Effector memory CD8-positive, alpha-beta T cell (primary cell): Measurements from ENCODE around the gene CCL8.

Experiments used
- ATAC-seq: fragments of 150-1000 bp; cut with Tn5 transposase; replicated peaks from 2 replicates; pipeline ENCODE4 v1.10.0; 2021; ENCODE audit warnings: mild to moderate bottlenecking, moderate library complexity
- DNase-seq, 3 experiments: peaks; one replicate each; pipeline ENCODE4 v3.0.0; 2021
- H3K27ac Mint-ChIP-seq, 2 donors: one replicate each; pipeline ENCODE4 v1.8.0; 2022; ENCODE audit warnings: mild to moderate bottlenecking in 2 of 2, mixed read lengths in 2 of 2, moderate library complexity in 2 of 2
- H3K27me3 Mint-ChIP-seq, 2 donors: one replicate each; pipeline ENCODE4 v1.8.0; 2022; ENCODE audit warnings: mixed read lengths in 2 of 2
- H3K36me3 Mint-ChIP-seq: one replicate; pipeline ENCODE4 v1.8.0; 2022; ENCODE audit warnings: mild to moderate bottlenecking, moderate library complexity, mixed read lengths; ENCODE audit not compliant: insufficient read depth
- H3K4me1 Mint-ChIP-seq, 2 donors: one replicate each; pipeline ENCODE4 v1.8.0; 2022; ENCODE audit warnings: low read depth in 2 of 2, mixed read lengths in 2 of 2
- H3K4me3 Mint-ChIP-seq, 2 donors: one replicate each; pipeline ENCODE4 v1.8.0; 2022; ENCODE audit warnings: mild to moderate bottlenecking in 2 of 2, mixed read lengths in 2 of 2, moderate library complexity in 2 of 2
- H3K9me3 Mint-ChIP-seq, 2 donors: one replicate each; pipeline ENCODE4 v1.8.0; 2022; ENCODE audit warnings: mixed read lengths in 2 of 2

CCL8 gene

GRCh38 chr17:34365340-34365739, 46.1 kb downstream of the CCL8 start:
- Mint-ChIP-seq H3K4me3 (no peak overlapping the region), H3K36me3 (no peaks in the 10 kb centered on the region), H3K4me1 (no peaks in the 10 kb centered on the region), H3K27ac (no peak overlapping the region), H3K9me3 (no peaks in the 10 kb centered on the region), H3K27me3 (peaks cover 20 to 42% of the 10 kb centered on the region in 2 donors)
- no peak for DNase-seq
- no peak for ATAC-seq

DNA sequence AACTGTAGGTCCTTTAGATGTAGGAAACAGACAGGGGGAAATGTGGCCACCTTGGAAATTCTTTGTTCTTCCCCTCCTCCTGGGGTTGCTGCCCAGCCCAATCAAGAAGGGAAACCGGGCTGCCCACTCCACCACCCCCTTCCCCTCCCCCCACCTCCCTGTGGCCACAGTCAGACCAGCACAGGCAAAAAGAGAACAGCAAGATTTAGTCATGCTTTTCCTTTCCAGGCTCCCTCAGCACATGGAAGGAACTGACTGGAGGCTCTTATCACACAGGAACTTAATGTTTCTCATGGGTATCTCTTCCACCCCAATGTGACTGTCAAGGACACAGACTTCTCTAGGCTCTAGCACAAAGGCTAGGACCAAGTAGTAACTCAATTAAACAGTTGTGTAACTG, 46.8 kb downstream of the CCL8 start:
- H3K4me3 Mint-ChIP-seq = no peak overlapping the region
- no peaks in the 10 kb centered on the region for H3K4me1 Mint-ChIP-seq
- DNase-seq (no peak), ATAC-seq (no peak)
- H3K27me3 Mint-ChIP-seq = peaks cover 20 to 42% of the 10 kb centered on the region in 2 donors
- H3K36me3 Mint-ChIP-seq = no peaks in the 10 kb centered on the region
- no peak overlapping the region for H3K27ac Mint-ChIP-seq
- no peaks in the 10 kb centered on the region for H3K9me3 Mint-ChIP-seq

GRCh38 chr17:34366529-34367107, 47.4 kb downstream of the CCL8 start:
- no peaks in the 10 kb centered on the region for H3K9me3 Mint-ChIP-seq
- ATAC-seq = no peak
- no peak overlapping the region for H3K27ac Mint-ChIP-seq
- H3K4me1 Mint-ChIP-seq = no peaks in the 10 kb centered on the region
- no peak overlapping the region for H3K4me3 Mint-ChIP-seq
- H3K27me3 Mint-ChIP-seq = peaks cover 20 to 36% of the 10 kb centered on the region in 2 donors
- H3K36me3 Mint-ChIP-seq = no peaks in the 10 kb centered on the region
- DNase-seq = no peak

DNA sequence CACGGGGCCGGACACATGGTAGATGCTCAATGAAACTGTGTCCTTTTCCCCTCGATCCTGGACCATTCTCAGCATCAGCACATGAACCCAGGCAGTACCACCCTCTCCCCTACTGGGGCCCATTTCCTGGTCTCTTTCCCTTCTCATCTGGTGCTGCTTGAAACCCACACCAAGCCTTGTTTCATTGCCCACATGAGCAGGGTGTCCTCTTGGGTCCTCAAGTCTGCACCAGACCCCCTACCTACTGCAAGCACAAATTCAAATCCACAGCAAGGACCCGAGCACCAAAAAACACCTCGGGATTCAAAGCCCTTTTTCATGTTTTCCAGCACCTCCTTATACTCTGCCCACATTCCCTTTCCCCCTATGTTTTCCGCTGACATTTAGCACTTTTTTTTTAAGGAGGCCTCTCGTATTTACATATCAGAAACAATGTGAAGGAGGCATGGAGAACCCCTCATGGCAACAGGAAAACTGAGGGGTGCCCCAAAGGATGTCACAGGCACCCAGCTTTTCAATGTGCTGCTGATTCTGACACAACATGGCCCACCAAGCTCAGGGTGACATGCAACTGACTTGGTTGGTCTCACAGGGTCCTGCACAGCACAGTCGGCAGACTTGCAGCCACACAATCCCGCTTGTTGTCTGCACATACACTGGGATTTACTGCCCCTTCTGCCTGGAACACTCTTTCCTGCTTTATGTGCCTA, 48.4 kb downstream of the CCL8 start:
- no peak overlapping the region for H3K4me3 Mint-ChIP-seq
- no peaks in the 10 kb centered on the region for H3K4me1 Mint-ChIP-seq
- DNase-seq = no peak
- H3K36me3 Mint-ChIP-seq = no peaks in the 10 kb centered on the region
- no peak for ATAC-seq
- no peaks in the 10 kb centered on the region for H3K9me3 Mint-ChIP-seq
- H3K27ac Mint-ChIP-seq = no peak overlapping the region
- H3K27me3 Mint-ChIP-seq = peaks cover 15 to 25% of the 10 kb centered on the region in 2 donors

- no peak overlapping the region for H3K27ac Mint-ChIP-seq
- no peaks in the 10 kb centered on the region for H3K36me3 Mint-ChIP-seq
- no peaks in the 10 kb centered on the region for H3K4me1 Mint-ChIP-seq
- H3K9me3 Mint-ChIP-seq = no peaks in the 10 kb centered on the region
- DNase-seq (no peak), ATAC-seq (no peak)
- no peak overlapping the region for H3K4me3 Mint-ChIP-seq
- peaks cover 10 to 22% of the 10 kb centered on the region in 2 donors for H3K27me3 Mint-ChIP-seq
Measured at GRCh38 chr17:34368196-34368945, 49.1 kb downstream of the CCL8 start.

- no peak for DNase-seq
- no peak overlapping the region for H3K27ac Mint-ChIP-seq
- no peaks in the 10 kb centered on the region for H3K9me3 Mint-ChIP-seq
- H3K36me3 Mint-ChIP-seq = no peaks in the 10 kb centered on the region
- ATAC-seq = no peak
- H3K27me3 Mint-ChIP-seq = peaks cover 10 to 22% of the 10 kb centered on the region in 2 donors
- no peak overlapping the region for H3K4me3 Mint-ChIP-seq
- no peaks in the 10 kb centered on the region for H3K4me1 Mint-ChIP-seq
Measured at GRCh38 chr17:34368946-34369500, 49.8 kb downstream of the CCL8 start.

- Mint-ChIP-seq H3K9me3 (no peaks in the 10 kb centered on the region), H3K27me3 (peaks cover 5 to 17% of the 10 kb centered on the region in 2 donors), H3K27ac (no peak overlapping the region), H3K36me3 (no peaks in the 10 kb centered on the region), H3K4me3 (no peak overlapping the region), H3K4me1 (no peaks in the 10 kb centered on the region)
- no peak for DNase-seq
- no peak for ATAC-seq
Measured at GRCh38 chr17:34369571-34369970, 50.3 kb downstream of the CCL8 start.

DNA sequence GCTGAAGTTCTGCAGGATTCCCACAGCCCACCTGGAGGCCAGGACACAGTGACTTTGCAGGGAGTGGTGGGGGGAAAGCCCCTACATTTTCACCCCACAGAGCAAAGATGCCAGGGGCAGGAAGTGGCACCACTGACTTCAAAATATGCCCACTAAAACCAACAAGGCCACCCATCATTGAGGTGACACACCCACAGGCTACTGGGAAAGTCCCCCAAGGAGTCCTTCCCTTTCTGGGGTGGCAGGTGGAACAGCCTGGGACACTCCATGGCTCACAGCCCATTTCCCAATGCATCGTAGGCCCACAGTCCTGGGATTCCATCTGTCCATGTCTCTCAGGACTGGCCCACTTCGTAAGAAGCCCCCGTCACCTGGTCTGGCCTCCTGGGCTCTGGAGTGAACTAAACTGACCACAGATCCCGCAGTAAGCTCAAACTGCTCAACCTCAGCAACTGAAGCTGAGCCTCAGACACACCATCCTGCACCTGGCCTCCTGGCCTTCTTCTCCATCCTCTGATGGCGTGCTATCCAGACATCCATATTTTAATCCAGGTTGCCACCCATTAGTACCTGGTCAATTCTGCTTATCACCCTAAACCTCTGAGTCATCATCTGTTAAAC, 51.3 kb downstream of the CCL8 start:
- no peaks in the 10 kb centered on the region for H3K9me3 Mint-ChIP-seq
- H3K36me3 Mint-ChIP-seq = no peaks in the 10 kb centered on the region
- ATAC-seq = no peak
- H3K27ac Mint-ChIP-seq = no peak overlapping the region
- H3K4me1 Mint-ChIP-seq = no peaks in the 10 kb centered on the region
- DNase-seq = no peak
- H3K4me3 Mint-ChIP-seq = no peak overlapping the region
- H3K27me3 Mint-ChIP-seq = peaks cover 5 to 15% of the 10 kb centered on the region in 2 donors

GRCh38 chr17:34370997-34371395, 51.8 kb downstream of the CCL8 start:
- no peak for ATAC-seq
- no peaks in the 10 kb centered on the region for H3K4me1 Mint-ChIP-seq

More at GRCh38 chr17:34370997-34371395, 51.8 kb downstream of the CCL8 start:
- H3K36me3 Mint-ChIP-seq = no peaks in the 10 kb centered on the region
- no peak overlapping the region for H3K4me3 Mint-ChIP-seq
- H3K9me3 Mint-ChIP-seq = no peaks in the 10 kb centered on the region
- H3K27ac Mint-ChIP-seq = no peak overlapping the region
- H3K27me3 Mint-ChIP-seq = peaks cover 5 to 15% of the 10 kb centered on the region in 2 donors
- no peak for DNase-seq
